ENCODE data around the gene ADAM15.

DNA sequence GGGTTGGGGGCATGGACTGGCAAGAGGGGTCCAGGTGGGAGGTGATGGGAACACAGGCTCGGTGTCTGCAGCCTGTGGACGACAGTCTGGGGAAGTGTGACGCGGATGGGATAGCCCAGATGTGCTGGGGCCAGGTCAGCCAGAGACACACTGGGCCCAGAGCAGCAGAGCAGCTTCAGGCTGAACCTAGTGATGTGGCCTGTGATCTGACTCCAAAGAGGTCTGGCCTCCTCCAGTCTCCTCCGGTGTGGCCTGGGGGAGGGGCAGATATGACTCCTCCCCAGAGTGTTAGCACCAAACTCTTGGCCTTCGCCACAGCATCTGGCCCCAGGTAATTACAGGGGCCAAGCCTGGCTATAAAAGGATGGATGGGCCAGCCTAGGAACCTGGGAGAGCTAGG lies 41.0 kb downstream of the ADAM15 start:
- TF ChIP-seq, protein P1, sequence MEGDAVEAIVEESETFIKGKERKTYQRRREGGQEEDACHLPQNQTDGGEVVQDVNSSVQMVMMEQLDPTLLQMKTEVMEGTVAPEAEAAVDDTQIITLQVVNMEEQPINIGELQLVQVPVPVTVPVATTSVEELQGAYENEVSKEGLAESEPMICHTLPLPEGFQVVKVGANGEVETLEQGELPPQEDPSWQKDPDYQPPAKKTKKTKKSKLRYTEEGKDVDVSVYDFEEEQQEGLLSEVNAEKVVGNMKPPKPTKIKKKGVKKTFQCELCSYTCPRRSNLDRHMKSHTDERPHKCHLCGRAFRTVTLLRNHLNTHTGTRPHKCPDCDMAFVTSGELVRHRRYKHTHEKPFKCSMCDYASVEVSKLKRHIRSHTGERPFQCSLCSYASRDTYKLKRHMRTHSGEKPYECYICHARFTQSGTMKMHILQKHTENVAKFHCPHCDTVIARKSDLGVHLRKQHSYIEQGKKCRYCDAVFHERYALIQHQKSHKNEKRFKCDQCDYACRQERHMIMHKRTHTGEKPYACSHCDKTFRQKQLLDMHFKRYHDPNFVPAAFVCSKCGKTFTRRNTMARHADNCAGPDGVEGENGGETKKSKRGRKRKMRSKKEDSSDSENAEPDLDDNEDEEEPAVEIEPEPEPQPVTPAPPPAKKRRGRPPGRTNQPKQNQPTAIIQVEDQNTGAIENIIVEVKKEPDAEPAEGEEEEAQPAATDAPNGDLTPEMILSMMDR (IDR thresholded peaks at IDR 0.05) = no peak
- TF ChIP-seq, protein P2, sequence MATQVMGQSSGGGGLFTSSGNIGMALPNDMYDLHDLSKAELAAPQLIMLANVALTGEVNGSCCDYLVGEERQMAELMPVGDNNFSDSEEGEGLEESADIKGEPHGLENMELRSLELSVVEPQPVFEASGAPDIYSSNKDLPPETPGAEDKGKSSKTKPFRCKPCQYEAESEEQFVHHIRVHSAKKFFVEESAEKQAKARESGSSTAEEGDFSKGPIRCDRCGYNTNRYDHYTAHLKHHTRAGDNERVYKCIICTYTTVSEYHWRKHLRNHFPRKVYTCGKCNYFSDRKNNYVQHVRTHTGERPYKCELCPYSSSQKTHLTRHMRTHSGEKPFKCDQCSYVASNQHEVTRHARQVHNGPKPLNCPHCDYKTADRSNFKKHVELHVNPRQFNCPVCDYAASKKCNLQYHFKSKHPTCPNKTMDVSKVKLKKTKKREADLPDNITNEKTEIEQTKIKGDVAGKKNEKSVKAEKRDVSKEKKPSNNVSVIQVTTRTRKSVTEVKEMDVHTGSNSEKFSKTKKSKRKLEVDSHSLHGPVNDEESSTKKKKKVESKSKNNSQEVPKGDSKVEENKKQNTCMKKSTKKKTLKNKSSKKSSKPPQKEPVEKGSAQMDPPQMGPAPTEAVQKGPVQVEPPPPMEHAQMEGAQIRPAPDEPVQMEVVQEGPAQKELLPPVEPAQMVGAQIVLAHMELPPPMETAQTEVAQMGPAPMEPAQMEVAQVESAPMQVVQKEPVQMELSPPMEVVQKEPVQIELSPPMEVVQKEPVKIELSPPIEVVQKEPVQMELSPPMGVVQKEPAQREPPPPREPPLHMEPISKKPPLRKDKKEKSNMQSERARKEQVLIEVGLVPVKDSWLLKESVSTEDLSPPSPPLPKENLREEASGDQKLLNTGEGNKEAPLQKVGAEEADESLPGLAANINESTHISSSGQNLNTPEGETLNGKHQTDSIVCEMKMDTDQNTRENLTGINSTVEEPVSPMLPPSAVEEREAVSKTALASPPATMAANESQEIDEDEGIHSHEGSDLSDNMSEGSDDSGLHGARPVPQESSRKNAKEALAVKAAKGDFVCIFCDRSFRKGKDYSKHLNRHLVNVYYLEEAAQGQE (IDR thresholded peaks at IDR 0.05; ENCODE audit: insufficient read depth in 1 of 2, low read depth in 2 of 2, low read length in 1 of 2) = no peak
- TF ChIP-seq POLR2AphosphoS5 (IDR thresholded peaks at IDR 0.05; ENCODE audit: low read depth, low read length) = no peak
- no peak for TF ChIP-seq TCF7L2 (IDR thresholded peaks at IDR 0.05; ENCODE audit: low read depth, low read length)
